Thoracic aorta (tissue), 2 donors: ENCODE measurements around the gene METTL16. TPM values are rescaled to one million over a fixed set of nuclear protein-coding genes. Genes with fewer than 3 reads are reported as not detected.

Source experiments
- ATAC-seq: fragments of 150-250 bp; one replicate; pipeline ENCODE4 v1.8.0; 2017; ENCODE audit warnings: low read depth; ENCODE audit not compliant: insufficient number of reproducible peaks, low FRiP score
- DNase-seq: peaks from one replicate; pipeline ENCODE4 v3.0.0-alpha.2; 2020; ENCODE audit warnings: low spot score
- H3K27ac ChIP-seq, 2 donors: fragments of 200-600 bp; sonication (generic); 1 replicate in 1 of 2; 2 replicates in 1 of 2; pipeline ENCODE4 v1.5.1; 2016; ENCODE audit warnings: mild to moderate bottlenecking in 2 of 2, moderate library complexity in 2 of 2
- H3K27me3 ChIP-seq: fragments of 200-600 bp; sonication (generic); replicated peaks from 2 replicates; pipeline ENCODE4 v1.6.0; 2016; ENCODE audit warnings: mild to moderate bottlenecking; ENCODE audit not compliant: insufficient read depth
- H3K36me3 ChIP-seq: fragments of 200-600 bp; sonication (generic); one replicate; pipeline ENCODE4 v1.5.1; 2016
- H3K4me1 ChIP-seq, 2 donors: fragments of 200-600 bp; sonication (generic); 1 replicate in 1 of 2; 2 replicates in 1 of 2; pipeline versions ENCODE4 v1.5.1 to v1.6.0; 2016; ENCODE audit warnings: low read depth in 2 of 2, mild to moderate bottlenecking in 1 of 2; ENCODE audit not compliant: control insufficient read depth in 1 of 2
- H3K4me3 ChIP-seq: fragments of 200-600 bp; sonication (generic); 2 replicates; pipeline ENCODE4 v1.5.1; 2016; ENCODE audit warnings: mild to moderate bottlenecking
- H3K9me3 ChIP-seq: fragments of 200-600 bp; sonication (generic); 2 replicates; pipeline ENCODE4 v1.5.1; 2016
- total RNA-seq, 2 donors: library from RNA; depleted of rRNA; stranded (reverse); fragments of >200 nt; gene quantifications; one replicate each; pipeline versions ENCODE4 v1.1.0 to v1.2.3, GENCODE V29; 2016
- TF ChIP-seq, protein P1 (sequence below): fragments of 200-600 bp; sonication (generic); IDR thresholded peaks from one replicate; pipeline ENCODE4 v1.5.1; 2019; ENCODE audit warnings: antibody characterized with exemption

The METTL16 gene
- total RNA-seq, 2 donors from 2014 or later, result 37.6 to 37.9 TPM

DNA sequence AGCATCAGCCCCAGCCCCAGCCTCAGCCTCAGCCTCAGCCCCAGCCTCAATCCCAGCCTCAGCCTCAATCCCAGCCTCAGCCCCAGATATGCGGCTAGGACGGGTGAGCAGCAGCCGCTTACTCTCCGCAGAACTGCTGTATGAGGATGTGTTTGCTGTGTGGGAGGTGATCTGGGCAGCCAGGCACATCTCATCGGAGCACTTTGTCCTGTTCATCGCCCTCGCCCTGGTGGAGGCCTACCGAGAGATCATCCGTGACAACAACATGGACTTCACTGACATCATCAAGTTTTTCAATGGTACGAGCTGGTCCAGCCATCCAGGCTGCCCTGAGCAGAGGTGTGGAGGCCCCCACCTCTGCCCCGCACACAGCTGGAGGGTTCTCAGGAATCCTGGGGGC is 132.8 kb downstream of the METTL16 start:
- DNase-seq (no peak), ATAC-seq (no peak)
- Histone ChIP-seq H3K4me1 (no peaks in the 10 kb centered on the region), H3K4me3 (no peak overlapping the region), H3K36me3 (peaks cover 11% of the 10 kb centered on the region), H3K27ac (no peak overlapping the region), H3K9me3 (no peaks in the 10 kb centered on the region), H3K27me3 (no peaks in the 10 kb centered on the region)
- TF ChIP-seq, protein P1, sequence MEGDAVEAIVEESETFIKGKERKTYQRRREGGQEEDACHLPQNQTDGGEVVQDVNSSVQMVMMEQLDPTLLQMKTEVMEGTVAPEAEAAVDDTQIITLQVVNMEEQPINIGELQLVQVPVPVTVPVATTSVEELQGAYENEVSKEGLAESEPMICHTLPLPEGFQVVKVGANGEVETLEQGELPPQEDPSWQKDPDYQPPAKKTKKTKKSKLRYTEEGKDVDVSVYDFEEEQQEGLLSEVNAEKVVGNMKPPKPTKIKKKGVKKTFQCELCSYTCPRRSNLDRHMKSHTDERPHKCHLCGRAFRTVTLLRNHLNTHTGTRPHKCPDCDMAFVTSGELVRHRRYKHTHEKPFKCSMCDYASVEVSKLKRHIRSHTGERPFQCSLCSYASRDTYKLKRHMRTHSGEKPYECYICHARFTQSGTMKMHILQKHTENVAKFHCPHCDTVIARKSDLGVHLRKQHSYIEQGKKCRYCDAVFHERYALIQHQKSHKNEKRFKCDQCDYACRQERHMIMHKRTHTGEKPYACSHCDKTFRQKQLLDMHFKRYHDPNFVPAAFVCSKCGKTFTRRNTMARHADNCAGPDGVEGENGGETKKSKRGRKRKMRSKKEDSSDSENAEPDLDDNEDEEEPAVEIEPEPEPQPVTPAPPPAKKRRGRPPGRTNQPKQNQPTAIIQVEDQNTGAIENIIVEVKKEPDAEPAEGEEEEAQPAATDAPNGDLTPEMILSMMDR, result no peak

DNA sequence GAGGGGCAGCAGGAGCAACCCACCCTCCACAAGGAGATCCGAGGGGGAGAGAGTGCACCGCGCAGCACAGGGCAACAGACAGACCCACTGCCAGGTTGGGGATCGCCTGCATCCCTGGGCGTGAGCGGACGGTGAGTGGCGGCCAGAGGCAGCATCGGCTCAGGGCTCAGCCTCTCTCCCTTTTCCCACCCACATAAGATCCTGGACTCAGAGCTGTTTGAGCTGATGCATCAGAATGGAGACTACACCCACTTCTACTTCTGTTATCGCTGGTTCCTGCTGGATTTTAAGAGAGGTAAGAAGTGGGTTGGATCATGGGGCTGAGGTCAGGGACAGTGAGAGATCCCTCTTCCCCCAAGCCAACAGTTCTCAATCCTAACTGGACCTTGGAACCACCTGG is 134.0 kb downstream of the METTL16 start:
- Histone ChIP-seq H3K27me3 (no peaks in the 10 kb centered on the region), H3K4me1 (no peaks in the 10 kb centered on the region), H3K9me3 (no peaks in the 10 kb centered on the region), H3K27ac (no peak overlapping the region), H3K4me3 (no peak overlapping the region), H3K36me3 (peaks cover 15% of the 10 kb centered on the region)
- TF ChIP-seq, protein P1, result no peak
- DNase-seq (no peak), ATAC-seq (no peak)

DNA sequence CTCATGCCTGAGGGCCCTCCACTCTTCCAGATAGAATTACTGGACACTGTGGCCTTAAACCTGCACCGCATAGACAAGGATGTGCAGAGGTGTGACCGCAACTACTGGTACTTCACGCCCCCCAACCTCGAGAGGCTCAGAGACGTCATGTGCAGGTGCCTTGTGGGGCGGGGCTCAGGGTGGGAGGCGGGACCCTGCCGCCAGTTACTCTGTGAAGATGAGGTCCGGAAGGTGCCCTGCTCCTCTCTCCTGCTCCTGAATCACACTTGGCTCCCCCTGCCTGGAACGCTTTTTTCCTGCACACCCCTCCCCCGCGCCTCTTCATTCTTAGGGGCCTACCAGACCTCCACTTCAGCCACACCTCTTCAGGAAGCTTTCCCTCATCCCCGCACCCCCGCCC is 135.6 kb downstream of the METTL16 start:
- H3K4me3 ChIP-seq, result no peak overlapping the region
- no peak overlapping the region for H3K27ac ChIP-seq
- no peaks in the 10 kb centered on the region for H3K9me3 ChIP-seq
- no peak for ATAC-seq
- no peaks in the 10 kb centered on the region for H3K4me1 ChIP-seq
- H3K27me3 ChIP-seq, result no peaks in the 10 kb centered on the region
- no peak for DNase-seq
- TF ChIP-seq, protein P1, result no peak
- H3K36me3 ChIP-seq, result peaks cover 8% of the 10 kb centered on the region

DNA sequence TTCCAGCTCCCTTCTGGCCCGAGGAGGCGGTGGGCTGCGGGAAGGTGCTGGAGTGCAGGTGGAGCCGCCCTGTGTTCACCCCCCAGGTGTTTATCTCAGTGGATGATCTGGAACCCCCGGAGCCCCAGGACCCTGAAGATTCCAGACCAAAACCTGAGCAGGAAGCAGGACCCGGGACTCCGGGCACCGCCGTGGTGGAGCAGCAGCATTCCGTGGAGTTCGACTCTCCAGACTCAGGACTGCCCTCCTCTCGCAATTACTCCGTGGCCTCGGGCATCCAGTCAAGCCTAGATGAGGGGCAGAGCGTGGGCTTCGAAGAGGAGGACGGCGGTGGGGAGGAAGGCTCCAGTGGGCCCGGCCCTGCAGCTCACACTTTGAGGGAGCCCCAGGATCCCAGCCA is 136.3 kb downstream of the METTL16 start:
- H3K36me3 ChIP-seq, result peaks cover 4% of the 10 kb centered on the region
- no peak overlapping the region for H3K27ac ChIP-seq
- no peak for DNase-seq

DNA sequence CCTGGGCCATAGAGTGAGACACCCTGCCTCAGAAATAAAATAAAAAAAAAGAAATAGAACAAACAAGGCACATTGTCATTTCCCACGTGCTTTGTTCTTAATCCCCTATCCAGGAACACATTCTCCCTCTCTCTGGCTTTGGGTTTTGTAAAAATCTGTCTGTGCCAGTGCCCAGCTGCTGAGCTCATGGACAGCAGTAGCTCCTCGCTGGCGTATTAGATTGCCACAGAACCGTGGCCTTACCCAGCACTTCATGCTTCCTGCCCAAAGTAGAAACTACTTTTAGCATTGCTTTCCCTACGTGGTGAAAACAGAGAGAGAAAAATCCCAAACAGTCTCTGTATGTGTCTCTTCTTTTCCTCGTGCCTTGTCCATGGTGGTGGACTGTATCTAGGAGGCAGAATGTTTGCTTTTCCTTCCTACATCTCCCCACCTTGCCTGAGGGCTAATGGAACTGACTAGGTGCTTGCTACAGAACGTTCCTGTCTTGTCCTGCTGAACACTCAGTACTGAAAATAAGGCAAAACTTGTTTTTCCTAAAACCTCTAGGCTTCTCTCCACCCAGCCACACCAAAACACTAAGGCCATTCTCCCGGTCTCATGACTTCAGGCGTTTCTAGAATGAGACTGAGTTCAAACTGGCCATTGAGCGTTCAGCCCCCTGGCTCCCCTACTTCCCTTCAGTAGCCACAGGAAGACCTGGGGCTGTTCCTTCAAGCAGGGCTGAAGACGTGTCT is 137.0 kb downstream of the METTL16 start:
- TF ChIP-seq, protein P1, result no peak
- Histone ChIP-seq H3K4me1 (no peaks in the 10 kb centered on the region), H3K36me3 (peaks cover 4% of the 10 kb centered on the region), H3K27ac (no peak overlapping the region), H3K27me3 (no peaks in the 10 kb centered on the region), H3K4me3 (no peak overlapping the region), H3K9me3 (no peaks in the 10 kb centered on the region)
- no peak for DNase-seq
- ATAC-seq, result no peak

More for the DNA sequence above, 136.3 kb downstream of the METTL16 start:
- TF ChIP-seq, protein P1, result no peak
- Histone ChIP-seq H3K4me3 (no peak overlapping the region), H3K9me3 (no peaks in the 10 kb centered on the region), H3K4me1 (no peaks in the 10 kb centered on the region), H3K27me3 (no peaks in the 10 kb centered on the region)
- no peak for ATAC-seq
